GM12878 (cell line): Measurements from ENCODE around the gene POMP. TPM values are rescaled to one million over a fixed set of nuclear protein-coding genes. Genes with fewer than 3 reads are reported as not detected.
A peak's percentile ranks its signal among the peaks of the same experiment; 100 is the strongest.

Experiments used
- IKZF1 ChIP-seq: fragments of 450-650 bp; conservative IDR thresholded peaks from 2 replicates; pipeline ENCODE4 v1.6.1; 2017; ENCODE audit warnings: antibody characterized with exemption, mild to moderate bottlenecking
- MXI1 ChIP-seq: fragments of 150-350 bp; IDR thresholded peaks from 2 replicates; pipeline ENCODE4 v1.6.1; 2011; ENCODE audit warnings: low read depth, mild to moderate bottlenecking, inconsistent platforms, low read length, improper control_type of control experiment
- NKRF ChIP-seq: fragments of 450-650 bp; conservative IDR thresholded peaks from 2 replicates; pipeline ENCODE4 v1.6.1; 2017; ENCODE audit warnings: mild to moderate bottlenecking, moderate library complexity
- RAD51 ChIP-seq: fragments of 450-650 bp; IDR thresholded peaks from 2 replicates; pipeline ENCODE4 v1.6.1; 2016; ENCODE audit warnings: moderate library complexity, mild to moderate bottlenecking, inconsistent platforms
- RELA ChIP-seq: fragments of 450-650 bp; IDR thresholded peaks from 2 replicates; pipeline ENCODE4 v1.8.0; 2014; ENCODE audit warnings: borderline replicate concordance; ENCODE audit not compliant: partially characterized antibody
- STAT3 ChIP-seq: IDR thresholded peaks from 2 replicates; pipeline ENCODE4 v1.6.1; 2011; ENCODE audit warnings: low read depth, low read length, improper control_type of control experiment
- ZBED1 ChIP-seq: IDR thresholded peaks from 2 replicates; pipeline ENCODE4 v1.6.1; 2016; ENCODE audit warnings: borderline replicate concordance
- ZBTB33 ChIP-seq: fragments of 450-650 bp; IDR thresholded peaks from 2 replicates; pipeline ENCODE4 v1.6.1; 2017; ENCODE audit warnings: mild to moderate bottlenecking
- ZNF622 ChIP-seq: fragments of 450-650 bp; IDR thresholded peaks from 2 replicates; pipeline ENCODE4 v1.6.1; 2017; ENCODE audit warnings: mild to moderate bottlenecking, inconsistent platforms
- polyA plus RNA-seq, 11 experiments: library from polyadenylated mRNA; depleted of rRNA in 4 of 11; unstranded in 6 of 11; stranded (reverse) in 5 of 11; fragments of >200 nt; fragmentation: Nextera tagmentation in 4 of 11; fragmentation: Illumina TruSeq in 1 of 11; extraction: Ambion mirVana in 4 of 11; extraction: Trizol in 1 of 11; gene quantifications; 1 replicate in 1 of 11; 2 replicates in 10 of 11; pipeline versions ENCODE4 v1.2.1 to v1.2.3, GENCODE V29; 2011 to 2016; ENCODE audit warnings: inconsistent platforms in 2 of 11, missing spikeins in 2 of 11, low read depth in 1 of 11
- total RNA-seq, 4 experiments: library from RNA; depleted of rRNA in 3 of 4; stranded (reverse); fragments of >200 nt in 3 of 4; fragmentation: Illumina TruSeq in 1 of 4; extraction: Trizol in 1 of 4; gene quantifications; 2 replicates each; pipeline versions ENCODE4 v1.2.1 to v1.2.3, GENCODE V29; 2013 to 2021

The POMP gene
- total and polyA plus RNA-seq, 10 of the 15 experiments (the other 5 are each of a cell fraction or from before 2014, with no cell fraction given), result 90.4 to 668 (median 144) TPM

GRCh38 chr13:28718543-28719226 lies 59.8 kb downstream of the POMP start, which contains the start of gene SLC46A3 (continued):
- TF ChIP-seq ZBTB33 (no peak), STAT3 (no peak), ZNF622 (no peak), RELA (no peak), ZBED1 (no peak), NKRF (peak; percentile 89), RAD51 (no peak), MXI1 (no peak), IKZF1 (peak; percentile 68)
- TF ChIP-seq, all 136 proteins: peak for 44
